Measurements from ENCODE around the gene CHMP1B. TPM values are rescaled to one million over a fixed set of nuclear protein-coding genes. Genes with fewer than 3 reads are reported as not detected.

The CHMP1B gene
- polyA plus RNA-seq, 1 experiment = 21.2 TPM

GRCh38 chr18:11860594-11861450 lies 9.6 kb downstream of the CHMP1B start:
- TF ChIP-seq CTCF (IDR thresholded peaks at IDR 0.05; ENCODE audit: insufficient read depth, low read depth, low read length) = no peak
- no peaks in the 10 kb centered on the region for H3K27me3 ChIP-seq (ENCODE audit: control insufficient read depth, insufficient read depth, low read length)
- H3K4me3 ChIP-seq (ENCODE audit: low read depth, low read length) = no peak overlapping the region
- no peaks in the 10 kb centered on the region for H3K36me3 ChIP-seq (ENCODE audit: control insufficient read depth, insufficient read depth, low read length)
- POLR2A ChIA-PET = no interaction called here
- DNase-seq (ENCODE audit: low read depth) = no peak
- CTCF ChIA-PET = interaction anchor here (0.6 to 1.4 kb wide), 2 partner anchors 12 to 24 kb away, joined by 3 to 4 read pairs; no protein-coding TSS in a partner anchor

GRCh38 chr18:11861583-11862288 lies 10.5 kb downstream of the CHMP1B start:
- DNase-seq (ENCODE audit: low read depth) = no peak
- TF ChIP-seq CTCF (IDR thresholded peaks at IDR 0.05; ENCODE audit: insufficient read depth, low read depth, low read length) = no peak
- Histone ChIP-seq H3K36me3 (ENCODE audit: control insufficient read depth, insufficient read depth, low read length) (no peaks in the 10 kb centered on the region), H3K27me3 (ENCODE audit: control insufficient read depth, insufficient read depth, low read length) (no peaks in the 10 kb centered on the region), H3K4me3 (ENCODE audit: low read depth, low read length) (no peak overlapping the region)
- CTCF ChIA-PET = interaction anchor here (0.6 to 0.7 kb wide), 3 partner anchors 23 to 1303 kb away, joined by 3 to 4 read pairs (median 3); no protein-coding TSS in a partner anchor
- POLR2A ChIA-PET = no interaction called here

GRCh38 chr18:11862468-11863137 lies 11.4 kb downstream of the CHMP1B start:
- Histone ChIP-seq H3K36me3 (ENCODE audit: control insufficient read depth, insufficient read depth, low read length) (no peaks in the 10 kb centered on the region), H3K27me3 (ENCODE audit: control insufficient read depth, insufficient read depth, low read length) (no peaks in the 10 kb centered on the region), H3K4me3 (ENCODE audit: low read depth, low read length) (no peak overlapping the region)
- ChIA-PET CTCF (interaction anchor here (0.6 to 2.2 kb wide), 4 partner anchors 25 to 1302 kb away, joined by 3 to 7 read pairs (median 4); no protein-coding TSS in a partner anchor), POLR2A (no interaction called here)
- DNase-seq (ENCODE audit: low read depth) = no peak
- no peak for TF ChIP-seq CTCF (IDR thresholded peaks at IDR 0.05; ENCODE audit: insufficient read depth, low read depth, low read length)

GRCh38 chr18:11864471-11864870 lies 13.3 kb downstream of the CHMP1B start:
- Histone ChIP-seq H3K4me3 (ENCODE audit: low read depth, low read length) (no peak overlapping the region), H3K36me3 (ENCODE audit: control insufficient read depth, insufficient read depth, low read length) (no peaks in the 10 kb centered on the region), H3K27me3 (ENCODE audit: control insufficient read depth, insufficient read depth, low read length) (no peaks in the 10 kb centered on the region)
- CTCF ChIA-PET = interaction anchor here (2.2 kb wide), 1 partner anchor 132 kb away, joined by 7 read pairs; no protein-coding TSS in a partner anchor
- no peak for TF ChIP-seq CTCF (IDR thresholded peaks at IDR 0.05; ENCODE audit: insufficient read depth, low read depth, low read length)
- DNase-seq (ENCODE audit: low read depth) = no peak
- POLR2A ChIA-PET = no interaction called here

Data from BJ (cell line).